GM21367 (cell line): ENCODE results near the gene LSM3.

Source experiments
- ATAC-seq: cut with Tn5 transposase; IDR thresholded peaks from one replicate; pipeline ENCODE4 v1.9.1; 2021; ENCODE audit not compliant: unreplicated experiment

The LSM3 gene

GRCh38 chr3:14236902-14237301 lies 58.3 kb downstream of the LSM3 start:
- ATAC-seq, result no peak

GRCh38 chr3:14237457-14237856 lies 58.8 kb downstream of the LSM3 start:
- ATAC-seq, result no peak

GRCh38 chr3:14238356-14238755 lies 59.7 kb downstream of the LSM3 start:
- no peak for ATAC-seq

DNA sequence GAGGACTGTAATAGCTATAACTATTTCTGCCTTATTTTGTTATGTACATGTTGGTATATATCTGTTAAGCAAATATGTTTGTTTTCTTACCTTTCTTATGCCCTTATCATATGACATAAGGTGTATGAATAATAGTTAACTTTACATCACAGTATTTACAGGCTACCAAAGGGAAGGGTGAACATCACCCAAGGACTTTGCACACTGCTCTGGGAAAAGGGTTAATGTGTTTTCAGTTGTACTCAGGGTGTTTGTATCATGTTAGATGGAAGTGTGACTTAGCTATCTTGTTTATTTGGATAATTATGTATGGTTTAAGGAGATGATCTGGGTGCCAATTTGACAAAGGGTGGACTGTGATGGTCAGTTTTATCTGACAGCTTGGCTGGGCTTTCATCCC lies 60.3 kb downstream of the LSM3 start:
- no peak for ATAC-seq

DNA sequence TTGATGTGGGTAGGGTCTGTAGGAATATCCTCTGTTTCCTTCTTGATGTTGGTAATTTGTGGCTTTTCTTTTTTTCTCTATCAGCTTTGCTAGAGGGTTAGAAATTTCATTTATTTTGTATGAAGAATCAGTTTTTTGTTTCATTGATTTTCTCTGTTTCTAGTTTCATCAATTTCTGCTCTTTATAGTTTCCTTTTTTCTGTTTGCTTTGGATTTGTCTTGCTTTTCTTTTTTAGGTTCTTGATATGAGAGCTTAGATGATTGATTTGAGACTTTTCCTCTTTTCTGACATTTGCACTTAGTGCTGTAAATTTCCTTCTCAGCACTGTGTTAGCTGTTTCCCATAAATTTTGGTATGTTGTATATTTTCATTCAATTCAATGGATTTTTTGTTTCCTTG lies 61.3 kb downstream of the LSM3 start:
- no peak for ATAC-seq

GRCh38 chr3:14240366-14240765 lies 61.7 kb downstream of the LSM3 start:
- ATAC-seq, result no peak

GRCh38 chr3:14241716-14242115 lies 63.1 kb downstream of the LSM3 start:
- no peak for ATAC-seq

GRCh38 chr3:14242490-14243311 lies 64.1 kb downstream of the LSM3 start:
- ATAC-seq, result no peak

DNA sequence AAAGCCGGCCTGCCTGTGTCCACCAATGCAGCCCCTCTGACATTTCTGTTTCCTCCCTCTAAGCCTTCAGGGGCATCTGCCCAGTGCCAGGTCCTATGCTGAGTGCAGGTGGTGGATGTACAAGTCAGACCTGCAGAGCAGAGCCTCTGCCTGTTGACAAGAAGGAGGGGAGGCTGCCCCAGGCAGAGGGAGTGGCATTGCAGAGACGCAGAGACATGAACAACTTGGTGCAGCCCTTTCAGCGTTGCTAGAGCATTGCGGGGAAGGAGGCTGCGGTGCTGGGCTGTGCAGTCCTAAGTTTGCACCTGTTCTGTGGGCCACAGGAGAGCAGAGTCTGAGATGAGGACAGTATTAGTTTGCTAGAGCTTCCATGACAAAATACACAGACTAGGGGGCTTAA lies 65.2 kb downstream of the LSM3 start:
- no peak for ATAC-seq

- no peak for ATAC-seq
Measured at GRCh38 chr3:14244521-14245247, 66.1 kb downstream of the LSM3 start.

- no peak for ATAC-seq
Measured at GRCh38 chr3:14245248-14245639, 66.6 kb downstream of the LSM3 start.

DNA sequence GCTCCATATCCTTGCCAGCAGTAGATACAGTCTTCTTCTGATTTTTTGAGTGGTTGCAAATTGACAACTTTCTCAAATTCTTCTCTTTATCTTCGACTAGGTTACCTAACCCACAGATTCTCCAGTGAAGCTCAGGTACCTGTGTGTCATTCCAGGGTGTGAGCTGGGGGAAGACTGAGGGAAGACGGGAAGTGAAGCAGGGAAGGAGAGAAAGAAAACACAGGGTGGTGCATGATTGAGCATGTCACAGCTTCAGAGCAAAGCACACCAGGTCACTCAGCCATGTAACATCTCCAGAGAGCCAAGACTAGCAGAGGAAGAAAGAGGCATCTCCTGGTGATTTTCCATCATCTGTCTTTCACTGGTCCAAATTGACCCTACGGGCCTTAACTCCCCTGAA lies 67.2 kb downstream of the LSM3 start:
- no peak for ATAC-seq

DNA sequence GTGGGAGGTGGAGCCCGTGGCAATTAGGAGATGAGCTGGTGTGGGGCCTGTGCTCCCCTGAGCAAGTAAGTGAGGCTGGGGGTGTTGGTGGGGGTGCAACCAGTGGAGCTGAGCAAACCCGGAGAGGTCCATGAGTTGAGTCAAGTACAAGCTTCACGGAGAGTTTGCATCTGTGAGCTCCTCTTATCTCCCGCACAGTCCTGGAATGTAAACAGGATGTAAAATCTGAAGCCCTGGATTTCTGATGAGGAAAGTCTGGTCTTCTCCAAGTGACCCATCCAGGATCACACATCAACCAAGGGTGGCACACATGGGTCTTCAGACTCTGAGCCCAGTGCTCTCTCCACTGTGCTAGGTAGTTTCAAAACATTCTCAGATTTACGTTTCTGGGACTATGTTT lies 67.8 kb downstream of the LSM3 start:
- ATAC-seq, result no peak

DNA sequence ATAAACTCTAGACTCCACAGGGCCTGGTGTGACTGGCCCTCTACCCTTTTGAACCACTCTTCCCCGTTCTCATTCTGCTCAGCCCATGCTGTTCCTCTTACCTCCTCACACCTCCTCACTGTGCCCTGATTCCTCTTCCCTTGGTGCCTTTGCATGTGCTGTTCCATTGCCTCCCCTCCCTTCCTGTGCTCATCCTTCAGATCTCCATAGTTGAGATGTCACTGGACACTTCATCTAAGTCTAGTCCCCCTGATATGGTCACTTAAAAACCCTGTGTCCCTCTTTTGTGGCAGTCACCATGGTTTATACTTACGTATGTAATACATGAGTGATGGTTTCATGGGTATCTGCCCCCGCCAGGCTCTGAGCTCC lies 69.8 kb downstream of the LSM3 start:
- no peak for ATAC-seq

- no peak for ATAC-seq
Measured at GRCh38 chr3:14248849-14249523, 70.4 kb downstream of the LSM3 start.
